ENCODE results near the gene SHISA9.

SHISA9 gene

GRCh38 chr16:13178318-13178717 lies 276.9 kb downstream of the SHISA9 start:
- H3K4me1 ChIP-seq (ENCODE audit: control insufficient read depth, insufficient read depth, low read length): no peaks in the 10 kb centered on the region
- H3K4me3 ChIP-seq (ENCODE audit: low read length): no peak overlapping the region
- no peak for DNase-seq (ENCODE audit: low read depth)
- H3K36me3 ChIP-seq (ENCODE audit: control insufficient read depth, insufficient read depth, low read length, severe bottlenecking): no peaks in the 10 kb centered on the region
- H3K9ac ChIP-seq (ENCODE audit: low read length): no peak overlapping the region
- peaks cover 3% of the 10 kb centered on the region for H3K9me3 ChIP-seq (ENCODE audit: control insufficient read depth, low read length)
- no peaks in the 10 kb centered on the region for H3K27me3 ChIP-seq (replicated peaks; ENCODE audit: control insufficient read depth, insufficient read depth, low read length)

- H3K27me3 ChIP-seq (replicated peaks; ENCODE audit: control insufficient read depth, insufficient read depth, low read length): no peaks in the 10 kb centered on the region
- no peaks in the 10 kb centered on the region for H3K36me3 ChIP-seq (ENCODE audit: control insufficient read depth, insufficient read depth, low read length, severe bottlenecking)
- no peaks in the 10 kb centered on the region for H3K4me1 ChIP-seq (ENCODE audit: control insufficient read depth, insufficient read depth, low read length)
- H3K9ac ChIP-seq (ENCODE audit: low read length): no peak overlapping the region
- H3K9me3 ChIP-seq (ENCODE audit: control insufficient read depth, low read length): peaks cover 7% of the 10 kb centered on the region
- no peak overlapping the region for H3K4me3 ChIP-seq (ENCODE audit: low read length)
- DNase-seq (ENCODE audit: low read depth): no peak
Measured at GRCh38 chr16:13181432-13181831, 280.0 kb downstream of the SHISA9 start.

- DNase-seq (ENCODE audit: low read depth): no peak
- no peaks in the 10 kb centered on the region for H3K4me1 ChIP-seq (ENCODE audit: control insufficient read depth, insufficient read depth, low read length)
- H3K4me3 ChIP-seq (ENCODE audit: low read length): no peak overlapping the region
- peaks cover 5% of the 10 kb centered on the region for H3K9me3 ChIP-seq (ENCODE audit: control insufficient read depth, low read length)
- no peaks in the 10 kb centered on the region for H3K36me3 ChIP-seq (ENCODE audit: control insufficient read depth, insufficient read depth, low read length, severe bottlenecking)
- H3K27me3 ChIP-seq (replicated peaks; ENCODE audit: control insufficient read depth, insufficient read depth, low read length): no peaks in the 10 kb centered on the region
- H3K9ac ChIP-seq (ENCODE audit: low read length): no peak overlapping the region
Measured at GRCh38 chr16:13186813-13187212, 285.4 kb downstream of the SHISA9 start.

- no peaks in the 10 kb centered on the region for H3K27me3 ChIP-seq (replicated peaks; ENCODE audit: control insufficient read depth, insufficient read depth, low read length)
- no peak for DNase-seq (ENCODE audit: low read depth)
- H3K9me3 ChIP-seq (ENCODE audit: control insufficient read depth, low read length): no peaks in the 10 kb centered on the region
- H3K4me3 ChIP-seq (ENCODE audit: low read length): no peak overlapping the region
- no peaks in the 10 kb centered on the region for H3K4me1 ChIP-seq (ENCODE audit: control insufficient read depth, insufficient read depth, low read length)
- no peak overlapping the region for H3K9ac ChIP-seq (ENCODE audit: low read length)
- no peaks in the 10 kb centered on the region for H3K36me3 ChIP-seq (ENCODE audit: control insufficient read depth, insufficient read depth, low read length, severe bottlenecking)
Measured at GRCh38 chr16:13189250-13189649, 287.9 kb downstream of the SHISA9 start.

- H3K27me3 ChIP-seq (replicated peaks; ENCODE audit: control insufficient read depth, insufficient read depth, low read length): no peaks in the 10 kb centered on the region
- H3K36me3 ChIP-seq (ENCODE audit: control insufficient read depth, insufficient read depth, low read length, severe bottlenecking): no peaks in the 10 kb centered on the region
- H3K9ac ChIP-seq (ENCODE audit: low read length): no peak overlapping the region
- H3K4me3 ChIP-seq (ENCODE audit: low read length): no peak overlapping the region
- no peak for DNase-seq (ENCODE audit: low read depth)
- no peaks in the 10 kb centered on the region for H3K4me1 ChIP-seq (ENCODE audit: control insufficient read depth, insufficient read depth, low read length)
- no peaks in the 10 kb centered on the region for H3K9me3 ChIP-seq (ENCODE audit: control insufficient read depth, low read length)
Measured at GRCh38 chr16:13193721-13194120, 292.3 kb downstream of the SHISA9 start.

- Histone ChIP-seq H3K4me3 (ENCODE audit: low read length) (no peak overlapping the region), H3K36me3 (ENCODE audit: control insufficient read depth, insufficient read depth, low read length, severe bottlenecking) (no peaks in the 10 kb centered on the region), H3K9ac (ENCODE audit: low read length) (no peak overlapping the region), H3K27me3 (replicated peaks; ENCODE audit: control insufficient read depth, insufficient read depth, low read length) (no peaks in the 10 kb centered on the region), H3K9me3 (ENCODE audit: control insufficient read depth, low read length) (no peaks in the 10 kb centered on the region), H3K4me1 (ENCODE audit: control insufficient read depth, insufficient read depth, low read length) (no peaks in the 10 kb centered on the region)
- DNase-seq (ENCODE audit: low read depth): no peak
Measured at GRCh38 chr16:13194766-13195165, 293.4 kb downstream of the SHISA9 start.

- Histone ChIP-seq H3K9ac (ENCODE audit: low read length) (no peak overlapping the region), H3K27me3 (replicated peaks; ENCODE audit: control insufficient read depth, insufficient read depth, low read length) (no peaks in the 10 kb centered on the region), H3K36me3 (ENCODE audit: control insufficient read depth, insufficient read depth, low read length, severe bottlenecking) (no peaks in the 10 kb centered on the region), H3K4me1 (ENCODE audit: control insufficient read depth, insufficient read depth, low read length) (no peaks in the 10 kb centered on the region), H3K9me3 (ENCODE audit: control insufficient read depth, low read length) (no peaks in the 10 kb centered on the region), H3K4me3 (ENCODE audit: low read length) (no peak overlapping the region)
- no peak for DNase-seq (ENCODE audit: low read depth)
Measured at GRCh38 chr16:13203725-13204124, 302.3 kb downstream of the SHISA9 start.

GRCh38 chr16:13205352-13205751 lies 304.0 kb downstream of the SHISA9 start:
- Histone ChIP-seq H3K36me3 (ENCODE audit: control insufficient read depth, insufficient read depth, low read length, severe bottlenecking) (no peaks in the 10 kb centered on the region), H3K9me3 (ENCODE audit: control insufficient read depth, low read length) (no peaks in the 10 kb centered on the region), H3K27me3 (replicated peaks; ENCODE audit: control insufficient read depth, insufficient read depth, low read length) (no peaks in the 10 kb centered on the region), H3K4me3 (ENCODE audit: low read length) (no peak overlapping the region), H3K9ac (ENCODE audit: low read length) (no peak overlapping the region), H3K4me1 (ENCODE audit: control insufficient read depth, insufficient read depth, low read length) (no peaks in the 10 kb centered on the region)
- no peak for DNase-seq (ENCODE audit: low read depth)

GRCh38 chr16:13206606-13207005 lies 305.2 kb downstream of the SHISA9 start:
- Histone ChIP-seq H3K9ac (ENCODE audit: low read length) (no peak overlapping the region), H3K36me3 (ENCODE audit: control insufficient read depth, insufficient read depth, low read length, severe bottlenecking) (no peaks in the 10 kb centered on the region), H3K4me1 (ENCODE audit: control insufficient read depth, insufficient read depth, low read length) (no peaks in the 10 kb centered on the region), H3K4me3 (ENCODE audit: low read length) (no peak overlapping the region), H3K9me3 (ENCODE audit: control insufficient read depth, low read length) (no peaks in the 10 kb centered on the region), H3K27me3 (replicated peaks; ENCODE audit: control insufficient read depth, insufficient read depth, low read length) (no peaks in the 10 kb centered on the region)
- DNase-seq (ENCODE audit: low read depth): no peak

- H3K36me3 ChIP-seq (ENCODE audit: control insufficient read depth, insufficient read depth, low read length, severe bottlenecking): no peaks in the 10 kb centered on the region
Measured at GRCh38 chr16:13207151-13207550, 305.8 kb downstream of the SHISA9 start.

GRCh38 chr16:13223666-13224065 lies 322.3 kb downstream of the SHISA9 start:
- H3K4me3 ChIP-seq (ENCODE audit: low read length): no peak overlapping the region
- no peaks in the 10 kb centered on the region for H3K27me3 ChIP-seq (replicated peaks; ENCODE audit: control insufficient read depth, insufficient read depth, low read length)
- H3K36me3 ChIP-seq (ENCODE audit: control insufficient read depth, insufficient read depth, low read length, severe bottlenecking): no peaks in the 10 kb centered on the region
- no peaks in the 10 kb centered on the region for H3K4me1 ChIP-seq (ENCODE audit: control insufficient read depth, insufficient read depth, low read length)
- DNase-seq (ENCODE audit: low read depth): no peak
- H3K9me3 ChIP-seq (ENCODE audit: control insufficient read depth, low read length): peaks cover 21% of the 10 kb centered on the region
- no peak overlapping the region for H3K9ac ChIP-seq (ENCODE audit: low read length)

More at GRCh38 chr16:13207151-13207550, 305.8 kb downstream of the SHISA9 start:
- DNase-seq (ENCODE audit: low read depth): no peak
- H3K27me3 ChIP-seq (replicated peaks; ENCODE audit: control insufficient read depth, insufficient read depth, low read length): no peaks in the 10 kb centered on the region
- H3K4me3 ChIP-seq (ENCODE audit: low read length): no peak overlapping the region
- no peak overlapping the region for H3K9ac ChIP-seq (ENCODE audit: low read length)
- H3K9me3 ChIP-seq (ENCODE audit: control insufficient read depth, low read length): peaks cover 1% of the 10 kb centered on the region
- no peaks in the 10 kb centered on the region for H3K4me1 ChIP-seq (ENCODE audit: control insufficient read depth, insufficient read depth, low read length)

GRCh38 chr16:13229039-13229438 lies 327.6 kb downstream of the SHISA9 start:
- Histone ChIP-seq H3K4me3 (ENCODE audit: low read length) (no peak overlapping the region), H3K27me3 (replicated peaks; ENCODE audit: control insufficient read depth, insufficient read depth, low read length) (no peaks in the 10 kb centered on the region), H3K9me3 (ENCODE audit: control insufficient read depth, low read length) (peaks cover 15% of the 10 kb centered on the region), H3K36me3 (ENCODE audit: control insufficient read depth, insufficient read depth, low read length, severe bottlenecking) (no peaks in the 10 kb centered on the region), H3K4me1 (ENCODE audit: control insufficient read depth, insufficient read depth, low read length) (no peaks in the 10 kb centered on the region), H3K9ac (ENCODE audit: low read length) (no peak overlapping the region)
- DNase-seq (ENCODE audit: low read depth): no peak

Data from adipocyte (in vitro differentiated cells).